Upper lobe of right lung (tissue), 1 donor: ENCODE data around the gene IFT43. TPM values are rescaled to one million over a fixed set of nuclear protein-coding genes. Genes with fewer than 3 reads are reported as not detected.

ENCODE experiments used
- ATAC-seq: fragments of 200-7000 bp; cut with Tn5 transposase; one replicate; pipeline ENCODE4 v1.9.1; 2020; ENCODE audit warnings: mild to moderate bottlenecking, moderate library complexity
- DNase-seq: peaks from one replicate; pipeline ENCODE4 v3.0.0-alpha.2; 2020
- H3K27ac ChIP-seq: fragments of 200-600 bp; one replicate; pipeline ENCODE4 v1.8.0; 2022
- H3K27me3 ChIP-seq: fragments of 200-600 bp; one replicate; pipeline ENCODE4 v1.8.0; 2022; ENCODE audit warnings: mild to moderate bottlenecking
- H3K36me3 ChIP-seq: fragments of 200-600 bp; one replicate; pipeline ENCODE4 v1.8.0; 2022
- H3K4me1 ChIP-seq: fragments of 200-600 bp; one replicate; pipeline ENCODE4 v1.8.0; 2022
- H3K4me3 ChIP-seq: fragments of 200-600 bp; one replicate; pipeline ENCODE4 v1.8.0; 2022; ENCODE audit warnings: mild to moderate bottlenecking
- H3K9me3 ChIP-seq: fragments of 200-600 bp; one replicate; pipeline ENCODE4 v1.8.0; 2022
- intact Hi-C: fragments of 100-400 bp; cut with DNase I; formaldehyde crosslinking; loops from one replicate; pipeline ENCODE4 v1.11.0; 2022
- total RNA-seq: library from RNA; stranded (reverse); fragmentation: NEBNext Ultra II Directional; extraction: Animal tissue kit (Norgen Biotek cat#: 25700); gene quantifications from one replicate; pipeline ENCODE4 v1.2.1, GENCODE V29; 2021
- TF ChIP-seq, protein P1 (sequence below): fragments of 200-600 bp; IDR thresholded peaks from one replicate; pipeline ENCODE4 v1.8.0; 2022; ENCODE audit warnings: antibody characterized with exemption
- donor health status: DM: no; HTN: yes; CAD: no; lungs with severe emphysema.

The IFT43 gene
- total RNA-seq, 1 donor from 2014 or later: 24.8 TPM

DNA sequence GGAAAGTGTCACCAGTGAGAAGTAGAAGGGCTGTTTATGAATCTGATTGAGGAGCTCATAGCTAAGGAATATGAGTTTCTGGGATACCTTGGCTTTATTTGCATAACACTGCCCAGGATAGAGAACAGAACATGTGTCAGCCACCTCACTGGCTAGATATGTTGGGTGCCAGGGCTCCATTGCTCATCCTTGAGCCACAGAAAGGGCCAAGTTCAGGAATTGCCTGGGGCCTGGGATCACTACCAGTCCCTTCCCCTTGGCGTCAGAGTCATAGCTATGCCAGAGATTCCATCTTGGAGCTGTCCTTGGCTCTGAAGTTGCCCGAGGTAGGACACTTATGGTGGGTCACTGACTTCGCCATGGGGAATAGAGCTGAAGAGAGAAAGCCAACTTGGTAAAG, 49.0 kb downstream of the IFT43 start:
- Histone ChIP-seq H3K36me3 (peaks cover 15% of the 10 kb centered on the region), H3K4me3 (no peak overlapping the region), H3K27me3 (no peaks in the 10 kb centered on the region), H3K27ac (no peak overlapping the region), H3K4me1 (no peaks in the 10 kb centered on the region), H3K9me3 (no peaks in the 10 kb centered on the region)
- ATAC-seq: no peak
- TF ChIP-seq, protein P1, sequence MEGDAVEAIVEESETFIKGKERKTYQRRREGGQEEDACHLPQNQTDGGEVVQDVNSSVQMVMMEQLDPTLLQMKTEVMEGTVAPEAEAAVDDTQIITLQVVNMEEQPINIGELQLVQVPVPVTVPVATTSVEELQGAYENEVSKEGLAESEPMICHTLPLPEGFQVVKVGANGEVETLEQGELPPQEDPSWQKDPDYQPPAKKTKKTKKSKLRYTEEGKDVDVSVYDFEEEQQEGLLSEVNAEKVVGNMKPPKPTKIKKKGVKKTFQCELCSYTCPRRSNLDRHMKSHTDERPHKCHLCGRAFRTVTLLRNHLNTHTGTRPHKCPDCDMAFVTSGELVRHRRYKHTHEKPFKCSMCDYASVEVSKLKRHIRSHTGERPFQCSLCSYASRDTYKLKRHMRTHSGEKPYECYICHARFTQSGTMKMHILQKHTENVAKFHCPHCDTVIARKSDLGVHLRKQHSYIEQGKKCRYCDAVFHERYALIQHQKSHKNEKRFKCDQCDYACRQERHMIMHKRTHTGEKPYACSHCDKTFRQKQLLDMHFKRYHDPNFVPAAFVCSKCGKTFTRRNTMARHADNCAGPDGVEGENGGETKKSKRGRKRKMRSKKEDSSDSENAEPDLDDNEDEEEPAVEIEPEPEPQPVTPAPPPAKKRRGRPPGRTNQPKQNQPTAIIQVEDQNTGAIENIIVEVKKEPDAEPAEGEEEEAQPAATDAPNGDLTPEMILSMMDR: no peak
- intact Hi-C loops: no loop called here
- no peak for DNase-seq

DNA sequence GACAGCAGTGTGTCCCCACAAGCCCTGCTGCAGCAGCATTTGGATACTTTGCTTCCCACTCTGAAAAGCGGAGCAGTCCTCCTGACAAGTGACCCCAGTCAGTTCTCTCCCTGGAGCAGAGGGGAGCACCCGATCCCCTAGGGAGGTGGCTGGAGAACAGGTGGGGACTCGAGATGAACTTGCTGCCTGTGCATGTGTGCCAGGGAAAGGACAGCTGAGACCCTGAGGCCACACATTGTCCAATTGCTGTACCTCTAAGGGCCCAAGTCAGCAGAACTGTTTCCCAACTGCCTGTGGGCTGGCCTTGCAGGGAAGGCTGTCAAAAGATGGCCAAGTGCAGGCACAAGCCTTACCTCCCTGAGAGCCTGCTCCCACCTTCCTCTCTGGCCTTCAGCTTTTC, 55.1 kb downstream of the IFT43 start:
- Histone ChIP-seq H3K9me3 (no peaks in the 10 kb centered on the region), H3K27ac (no peak overlapping the region), H3K36me3 (no peaks in the 10 kb centered on the region), H3K4me1 (no peaks in the 10 kb centered on the region), H3K27me3 (no peaks in the 10 kb centered on the region), H3K4me3 (no peak overlapping the region)
- DNase-seq (no peak), ATAC-seq (no peak)
- intact Hi-C loops: no loop called here
- TF ChIP-seq, protein P1: no peak

DNA sequence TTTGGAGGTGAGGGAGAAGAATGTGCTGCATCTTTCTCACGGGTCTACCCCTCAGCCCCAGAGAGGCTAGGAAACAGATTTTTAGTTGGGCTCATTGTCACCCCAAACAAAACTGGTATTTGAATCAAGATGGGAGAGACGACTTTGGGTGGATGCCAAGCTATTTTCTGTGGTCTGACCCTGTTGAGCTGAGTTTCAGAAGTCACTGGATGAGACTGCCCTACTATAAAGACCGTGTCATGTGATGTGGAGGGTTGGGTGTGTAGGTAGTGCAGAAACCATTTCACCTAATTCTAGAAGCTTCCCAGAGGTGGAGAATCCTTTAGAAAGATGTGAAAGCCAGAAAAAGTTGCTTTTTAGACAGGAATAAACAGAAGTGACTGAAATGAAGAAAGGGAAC, 60.2 kb downstream of the IFT43 start:
- no peaks in the 10 kb centered on the region for H3K36me3 ChIP-seq
- H3K27me3 ChIP-seq: no peaks in the 10 kb centered on the region
- no peak for ATAC-seq
- no peaks in the 10 kb centered on the region for H3K9me3 ChIP-seq
- DNase-seq: no peak
- H3K27ac ChIP-seq: no peak overlapping the region
- TF ChIP-seq, protein P1: no peak
- H3K4me1 ChIP-seq: no peaks in the 10 kb centered on the region
- H3K4me3 ChIP-seq: no peak overlapping the region
- intact Hi-C loops: no loop called here

DNA sequence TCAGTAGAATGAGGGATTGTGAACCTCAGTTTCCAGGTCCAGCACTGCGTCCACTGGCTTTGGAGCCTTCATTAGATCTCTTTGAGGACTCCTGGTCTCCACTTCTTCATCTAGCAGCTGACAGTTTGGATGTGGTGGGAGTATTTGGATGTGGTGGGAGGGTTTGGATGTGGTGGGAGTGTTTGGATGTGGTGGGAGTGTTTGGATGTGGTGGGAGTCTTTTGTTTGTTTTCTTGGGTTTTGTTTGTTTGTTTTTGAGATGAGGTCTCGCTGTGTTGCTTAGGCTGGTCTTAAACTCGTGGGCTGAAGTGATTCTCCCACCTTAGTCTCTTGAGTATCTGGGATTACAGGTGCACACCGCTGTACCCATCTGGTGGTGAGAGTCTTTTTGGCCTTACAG, 64.7 kb downstream of the IFT43 start:
- Histone ChIP-seq H3K4me1 (no peaks in the 10 kb centered on the region), H3K27me3 (no peaks in the 10 kb centered on the region), H3K36me3 (no peaks in the 10 kb centered on the region), H3K4me3 (no peak overlapping the region), H3K9me3 (no peaks in the 10 kb centered on the region), H3K27ac (no peak overlapping the region)
- intact Hi-C loops: loop anchor here (10.0 kb wide), 1 partner anchor 305 kb away; no protein-coding TSS in a partner anchor
- DNase-seq (no peak), ATAC-seq (no peak)
- TF ChIP-seq, protein P1: no peak

DNA sequence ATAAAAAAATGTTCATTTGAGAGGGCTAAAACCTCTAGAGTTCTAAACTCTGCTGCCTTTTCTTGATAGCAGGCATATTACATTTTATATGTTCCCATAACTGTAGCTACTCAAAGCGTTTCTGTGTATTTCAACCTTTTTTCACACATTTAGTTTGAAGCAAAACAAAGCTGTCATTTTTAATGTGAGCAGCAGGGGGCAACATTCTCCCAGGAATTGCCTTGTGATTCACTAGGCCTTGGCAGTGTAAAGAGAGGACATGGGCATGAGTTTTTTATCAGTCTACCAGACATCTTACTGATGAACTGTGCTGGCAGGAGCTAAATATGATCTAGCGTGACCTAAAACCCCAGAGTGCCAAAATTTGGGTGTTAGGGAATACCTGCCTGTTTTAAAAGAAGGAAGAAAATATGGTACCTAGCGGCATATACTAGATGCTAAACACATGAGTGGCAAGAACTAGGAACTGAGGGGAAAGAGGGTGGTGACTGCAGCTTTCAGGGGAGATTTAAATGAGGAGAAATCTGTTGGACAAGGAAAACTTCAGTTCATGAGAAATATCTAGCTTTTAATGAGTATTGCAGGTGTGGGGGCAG, 65.3 kb downstream of the IFT43 start:
- Histone ChIP-seq H3K27ac (no peak overlapping the region), H3K4me3 (no peak overlapping the region), H3K9me3 (no peaks in the 10 kb centered on the region), H3K4me1 (no peaks in the 10 kb centered on the region), H3K36me3 (no peaks in the 10 kb centered on the region), H3K27me3 (no peaks in the 10 kb centered on the region)
- DNase-seq (no peak), ATAC-seq (peak; percentile 75)
- TF ChIP-seq, protein P1: peak; percentile 74
- intact Hi-C loops: loop anchor here (10.0 kb wide), 1 partner anchor 304 kb away; no protein-coding TSS in a partner anchor
